Thyroid gland (tissue), 4 donors: Measurements from ENCODE around the gene PIMREG.

Experiments used
- POLR2A ChIP-seq, 2 donors: fragments of 450-650 bp; IDR thresholded peaks; one replicate each; pipeline ENCODE4 v1.6.1; 2017; ENCODE audit warnings: antibody characterized with exemption in 2 of 2, mild to moderate bottlenecking in 2 of 2, moderate library complexity in 1 of 2
- TF ChIP-seq, protein P1 (sequence below), 6 experiments: fragments of 200-600 bp in 3 of 6; fragments of 450-650 bp in 3 of 6; sonication (generic) in 3 of 6; IDR thresholded peaks; one replicate each; pipeline ENCODE4 v1.5.1; 2016 to 2019; ENCODE audit warnings: antibody characterized with exemption in 6 of 6, mild to moderate bottlenecking in 2 of 6, inconsistent platforms in 1 of 6, moderate library complexity in 1 of 6

- no peak for TF ChIP-seq POLR2A (IDR thresholded peaks at IDR 0.05)
- TF ChIP-seq, protein P1, sequence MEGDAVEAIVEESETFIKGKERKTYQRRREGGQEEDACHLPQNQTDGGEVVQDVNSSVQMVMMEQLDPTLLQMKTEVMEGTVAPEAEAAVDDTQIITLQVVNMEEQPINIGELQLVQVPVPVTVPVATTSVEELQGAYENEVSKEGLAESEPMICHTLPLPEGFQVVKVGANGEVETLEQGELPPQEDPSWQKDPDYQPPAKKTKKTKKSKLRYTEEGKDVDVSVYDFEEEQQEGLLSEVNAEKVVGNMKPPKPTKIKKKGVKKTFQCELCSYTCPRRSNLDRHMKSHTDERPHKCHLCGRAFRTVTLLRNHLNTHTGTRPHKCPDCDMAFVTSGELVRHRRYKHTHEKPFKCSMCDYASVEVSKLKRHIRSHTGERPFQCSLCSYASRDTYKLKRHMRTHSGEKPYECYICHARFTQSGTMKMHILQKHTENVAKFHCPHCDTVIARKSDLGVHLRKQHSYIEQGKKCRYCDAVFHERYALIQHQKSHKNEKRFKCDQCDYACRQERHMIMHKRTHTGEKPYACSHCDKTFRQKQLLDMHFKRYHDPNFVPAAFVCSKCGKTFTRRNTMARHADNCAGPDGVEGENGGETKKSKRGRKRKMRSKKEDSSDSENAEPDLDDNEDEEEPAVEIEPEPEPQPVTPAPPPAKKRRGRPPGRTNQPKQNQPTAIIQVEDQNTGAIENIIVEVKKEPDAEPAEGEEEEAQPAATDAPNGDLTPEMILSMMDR (IDR thresholded peaks at IDR 0.05): no peak
These were observed 5.1 kb downstream of the PIMREG start for GRCh38 chr17:6449307-6449706.
